ENCODE measurements around the gene SDF4.

- TF ChIP-seq HDAC2 (CRISPR knock-in tag; IDR thresholded peaks at IDR 0.05) (no peak), POLR2A (IDR thresholded peaks at IDR 0.05; ENCODE audit: insufficient read depth in 1 of 2, low read depth in 2 of 2, low read length in 2 of 2) (no peak), NFYB (CRISPR knock-in tag; IDR thresholded peaks at IDR 0.05) (no peak)
These were observed 56.4 kb downstream of the SDF4 start for GRCh38 chr1:1175221-1176062.
